Endometrium (tissue), 2 donors: ENCODE measurements around the gene CACNA2D3.
"Not testable (repeated sequence)": the region's sequence is repeated elsewhere in the genome, so short reads cannot be mapped to it uniquely, and the experiment has no call there.

Experiments used
- FAIRE-seq: peaks from 2 replicates; lab custom pipeline; 2012; peaks lifted over from hg19 to GRCh38; lab: Jason Lieb, UNC
- donor health status: control.
- donor health status: control.

Gene CACNA2D3

DNA sequence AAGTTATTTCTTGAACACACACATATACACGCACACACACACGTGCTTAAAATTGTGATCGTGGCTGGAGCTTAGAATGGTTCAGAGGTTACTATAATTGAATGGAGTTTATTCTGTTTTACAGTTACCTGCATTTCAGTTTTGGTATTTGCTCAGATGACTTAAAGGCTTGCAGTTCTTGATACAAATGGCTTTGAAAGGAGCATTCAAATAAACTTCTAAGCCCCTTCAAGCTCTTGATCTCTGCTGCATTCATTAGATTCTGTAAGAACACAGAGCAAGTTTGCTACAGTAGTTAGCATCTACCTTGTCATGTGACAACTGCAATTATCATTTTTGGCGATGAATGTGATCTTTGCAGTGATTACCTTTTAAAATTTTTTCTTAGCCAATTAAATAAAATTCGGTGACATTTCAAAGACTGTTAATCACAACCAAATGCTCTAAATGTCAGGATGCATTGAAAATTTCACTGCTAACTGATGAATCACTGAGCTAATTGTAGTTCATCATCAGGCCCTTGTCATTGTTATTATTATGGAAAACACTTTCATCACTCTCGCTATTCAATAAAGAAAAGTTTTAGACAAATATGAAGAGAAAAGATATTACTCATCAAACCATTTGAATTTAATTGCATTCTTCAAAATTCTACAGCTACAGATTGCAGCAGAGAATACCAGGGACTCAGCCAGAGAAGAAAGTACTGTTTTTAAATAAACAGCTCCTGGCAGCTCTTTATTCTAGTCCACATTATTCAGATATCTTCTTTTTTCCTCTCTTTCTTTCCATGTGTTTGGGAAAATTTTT, 509.4 kb downstream of the CACNA2D3 start:
- FAIRE-seq, result no peak

DNA sequence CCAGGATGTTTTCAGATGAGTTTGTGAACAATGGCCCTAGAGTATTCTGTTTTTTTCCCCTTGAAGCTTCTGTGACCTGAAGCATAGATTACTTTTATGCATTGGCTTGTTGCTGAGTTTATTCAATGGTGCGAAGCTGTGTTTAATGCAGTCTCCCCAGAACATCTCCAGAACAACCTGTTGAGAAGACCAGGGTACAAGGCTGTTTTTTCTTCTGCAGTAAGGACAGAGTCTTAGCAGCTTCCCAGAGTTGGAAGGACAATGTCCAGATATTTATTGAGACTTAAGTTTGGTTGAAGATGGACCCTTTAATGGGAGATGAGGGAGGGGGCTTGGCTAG, 509.9 kb downstream of the CACNA2D3 start:
- FAIRE-seq, result no peak

DNA sequence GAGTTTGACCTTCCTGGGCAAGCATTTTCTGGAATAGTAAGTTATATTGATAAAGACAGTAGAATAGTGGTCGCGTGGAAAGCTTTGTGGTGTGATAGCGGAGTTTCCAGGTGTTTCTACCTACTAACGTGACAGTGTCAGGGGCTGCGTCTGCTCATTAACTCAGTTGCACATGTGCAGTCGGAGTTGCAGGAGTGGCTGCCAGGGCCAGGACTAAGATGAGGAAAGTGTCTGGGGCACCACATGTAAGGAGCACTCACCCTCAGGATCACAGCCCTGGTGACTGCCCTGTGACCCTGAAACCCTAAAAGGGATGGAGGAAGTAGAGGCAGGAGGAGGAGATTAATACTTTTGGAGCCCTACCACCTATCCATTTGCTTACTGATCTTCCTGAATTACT, 510.5 kb downstream of the CACNA2D3 start:
- FAIRE-seq, result no peak

DNA sequence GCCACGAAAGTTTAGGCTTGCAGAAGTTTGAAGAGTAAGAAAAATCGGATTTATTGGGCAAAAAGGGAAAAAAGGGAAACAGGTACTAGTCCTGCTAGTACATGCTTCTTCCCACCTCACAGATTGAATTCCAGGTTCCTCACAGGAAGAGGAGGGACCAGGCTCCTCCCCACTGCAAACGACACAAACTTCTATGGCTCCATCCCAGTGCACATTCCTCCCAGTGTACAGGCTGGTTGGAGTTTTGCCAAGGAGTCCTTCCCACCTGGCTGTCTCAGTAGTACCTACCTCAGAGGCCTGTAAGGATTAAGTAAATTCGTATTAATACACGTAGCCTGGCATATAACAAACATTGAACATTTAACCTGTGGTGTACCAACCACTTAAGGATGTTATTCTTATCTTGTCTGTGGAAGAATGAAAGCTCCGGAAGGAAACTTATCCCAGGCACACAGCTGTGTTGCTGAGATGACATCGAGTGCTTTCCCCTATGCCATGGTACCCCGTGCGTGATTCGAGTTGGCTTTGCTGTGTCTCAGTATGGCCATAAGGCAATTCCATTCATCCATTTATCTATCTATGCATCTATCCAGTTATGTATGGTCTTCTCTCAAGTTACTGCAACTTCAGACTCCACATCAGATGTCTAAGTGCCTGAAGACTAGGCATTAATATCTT, 511.2 kb downstream of the CACNA2D3 start:
- no peak for FAIRE-seq

DNA sequence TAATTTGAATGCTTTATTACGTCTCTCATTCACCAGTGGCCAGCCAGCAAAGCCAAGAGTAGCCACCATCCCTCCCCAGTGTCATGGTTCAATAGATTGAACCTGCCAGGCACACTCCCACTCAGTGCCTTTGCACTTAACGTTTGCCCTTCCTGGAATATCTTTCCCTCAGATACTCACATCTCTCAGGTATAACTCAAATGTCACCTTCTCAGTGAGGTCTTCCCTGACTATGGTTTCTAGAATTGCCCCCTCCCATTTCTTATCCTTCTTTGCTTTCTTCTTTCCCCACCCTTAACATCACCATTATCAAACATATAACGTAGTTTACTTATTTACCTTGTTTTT, 511.7 kb downstream of the CACNA2D3 start:
- no peak for FAIRE-seq

DNA sequence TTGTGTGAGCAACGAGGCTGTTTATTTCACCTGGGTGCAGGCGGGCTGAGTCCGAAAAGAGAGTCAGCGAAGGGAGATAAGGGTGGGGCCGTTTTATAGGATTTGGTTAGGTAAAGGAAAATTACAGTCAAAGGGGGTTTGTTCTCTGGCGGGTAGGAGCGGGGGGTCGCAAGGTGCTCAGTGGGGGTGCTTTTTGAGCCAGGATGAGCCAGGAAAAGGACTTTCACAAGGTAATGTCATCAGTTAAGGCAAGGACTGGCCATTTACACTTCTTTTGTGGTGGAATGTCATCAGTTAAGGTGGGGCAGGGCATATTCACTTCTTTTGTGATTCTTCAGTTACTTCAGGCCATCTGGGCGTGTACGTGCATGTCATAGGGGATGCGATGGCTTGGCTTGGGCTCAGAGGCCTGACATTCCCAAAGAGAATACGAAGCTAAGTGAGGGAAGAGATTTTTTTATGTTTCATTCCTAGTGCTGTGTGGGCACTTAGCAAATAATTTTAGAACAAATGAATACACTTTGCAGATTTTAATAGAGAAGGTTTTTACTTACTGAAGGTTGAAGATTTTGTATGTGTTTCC, 517.5 kb downstream of the CACNA2D3 start:
- FAIRE-seq, result not testable (repeated sequence)

DNA sequence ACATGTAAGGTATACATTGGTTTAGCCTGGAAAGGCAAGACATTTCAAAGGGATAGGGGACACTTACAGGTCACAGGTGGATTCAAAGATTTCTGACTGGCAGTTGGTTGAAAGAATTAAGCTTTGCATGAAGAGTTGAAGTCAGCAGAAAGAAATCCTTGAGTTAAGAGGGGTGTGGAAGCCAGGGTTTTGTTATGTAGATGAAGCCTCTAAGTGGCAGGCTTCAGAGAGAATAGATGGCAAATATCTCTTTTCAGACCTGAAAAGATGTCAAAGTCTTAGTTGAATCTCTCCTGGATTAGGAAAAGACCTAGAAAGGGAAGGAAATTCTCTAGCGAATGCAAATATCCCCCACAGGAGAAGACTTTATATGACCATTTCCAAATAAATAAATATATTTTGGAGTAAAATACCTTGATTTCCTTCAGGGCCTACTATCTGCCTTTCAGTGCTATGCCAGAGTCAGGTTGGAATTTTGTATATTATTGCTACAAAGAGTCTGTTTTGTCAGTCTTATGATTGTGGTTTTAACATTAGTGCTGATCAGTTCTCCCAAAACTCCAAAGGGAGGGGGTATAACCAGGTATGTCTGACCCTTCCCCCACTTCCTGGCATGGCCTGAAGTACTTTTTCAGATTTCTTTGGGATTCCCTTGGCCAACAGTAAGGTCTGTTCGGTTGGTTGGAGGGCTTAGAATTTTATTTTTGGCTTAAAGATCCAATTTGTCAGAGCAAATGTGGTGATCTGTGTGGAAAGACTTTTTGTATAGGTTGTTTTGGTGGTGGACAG, 519.1 kb downstream of the CACNA2D3 start:
- no peak for FAIRE-seq

DNA sequence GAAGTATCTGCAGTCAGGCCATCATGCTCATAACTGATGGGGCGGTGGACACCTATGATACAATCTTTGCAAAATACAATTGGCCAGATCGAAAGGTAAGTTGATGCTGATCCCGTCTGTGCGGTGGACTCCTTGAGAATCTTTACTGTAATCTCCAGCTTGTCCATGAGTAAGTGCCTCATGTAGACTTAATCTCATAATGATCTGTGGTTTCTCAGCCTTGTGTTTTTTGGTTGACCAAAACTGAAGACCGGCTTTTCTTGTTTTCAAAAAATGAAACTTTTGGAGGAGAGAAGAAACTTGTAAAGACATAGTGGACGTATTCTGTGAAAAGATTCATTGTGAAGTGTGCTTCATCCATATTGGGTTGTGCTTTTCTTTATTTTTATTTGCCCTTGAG, 519.8 kb downstream of the CACNA2D3 start:
- FAIRE-seq, result no peak

DNA sequence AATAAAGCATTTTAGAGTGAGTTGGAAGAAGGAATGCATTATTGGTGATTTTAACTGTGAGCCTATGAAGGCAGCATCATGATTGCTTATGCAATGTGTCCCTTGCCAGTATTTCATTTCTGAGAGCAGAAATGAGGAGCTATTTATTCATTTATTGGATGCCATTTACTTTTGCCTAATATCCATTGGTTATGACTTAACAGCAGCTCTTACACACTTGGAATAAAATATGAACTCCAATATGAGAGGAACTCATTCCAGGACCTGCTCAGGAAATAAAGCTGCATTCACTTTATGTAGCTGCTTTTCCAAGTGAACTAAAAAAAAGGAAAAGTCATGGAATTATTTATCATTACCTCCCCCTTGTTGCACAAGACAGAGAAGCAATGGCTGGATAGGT, 525.4 kb downstream of the CACNA2D3 start:
- FAIRE-seq, result no peak

DNA sequence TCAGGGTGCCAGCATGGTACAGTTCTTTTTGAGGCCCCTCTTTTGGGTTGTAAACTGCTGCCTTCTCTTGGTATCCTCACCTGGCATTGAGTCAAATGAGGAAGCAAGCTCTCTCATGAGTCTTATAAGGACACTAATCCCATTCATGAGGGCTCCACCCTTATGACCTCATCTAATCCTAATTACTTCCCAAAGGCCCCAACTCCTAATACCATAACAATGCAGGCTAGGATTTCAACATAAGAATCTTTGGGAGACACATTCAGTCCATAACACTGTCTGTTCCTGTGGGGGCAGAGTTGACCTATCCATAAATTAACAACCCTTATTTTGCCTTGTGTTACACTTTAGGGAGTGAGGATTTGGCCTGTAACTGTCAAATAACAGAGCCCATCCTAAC, 527.2 kb downstream of the CACNA2D3 start:
- FAIRE-seq, result no peak

DNA sequence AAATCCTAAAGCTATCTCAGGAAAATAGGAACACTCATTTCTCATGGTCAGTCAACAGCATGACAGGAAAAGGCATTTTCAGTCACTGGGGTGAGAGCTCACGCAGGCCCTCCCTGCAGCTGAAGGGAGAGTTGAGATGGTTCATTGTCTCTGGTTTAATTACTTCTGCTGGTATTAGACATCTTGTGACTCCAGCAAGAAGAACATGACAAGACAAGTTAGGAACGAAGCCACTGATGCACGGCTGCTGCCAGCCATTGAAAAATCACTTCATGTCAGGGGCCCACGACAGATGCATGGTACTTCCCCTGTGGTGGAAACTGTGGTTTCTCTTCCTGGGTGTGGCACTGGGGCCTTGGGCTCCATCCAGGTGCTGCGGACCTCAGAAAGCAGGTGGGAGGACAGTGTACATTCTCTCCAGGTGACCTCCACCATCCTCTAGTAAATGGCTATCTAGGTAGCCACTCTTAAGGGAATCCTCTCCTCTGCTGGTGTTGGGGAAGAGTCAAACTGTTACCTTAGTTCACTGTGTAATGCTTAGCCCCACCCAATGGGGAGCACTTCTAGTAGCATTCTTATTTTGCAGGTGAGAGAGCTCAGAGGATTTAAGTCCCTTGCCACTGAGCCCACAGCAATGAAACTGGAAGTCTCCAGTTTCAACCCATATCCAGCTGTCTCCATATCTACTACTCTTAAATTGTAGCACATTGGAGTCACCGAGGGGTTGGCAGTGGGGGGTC, 531.3 kb downstream of the CACNA2D3 start:
- FAIRE-seq, result no peak

DNA sequence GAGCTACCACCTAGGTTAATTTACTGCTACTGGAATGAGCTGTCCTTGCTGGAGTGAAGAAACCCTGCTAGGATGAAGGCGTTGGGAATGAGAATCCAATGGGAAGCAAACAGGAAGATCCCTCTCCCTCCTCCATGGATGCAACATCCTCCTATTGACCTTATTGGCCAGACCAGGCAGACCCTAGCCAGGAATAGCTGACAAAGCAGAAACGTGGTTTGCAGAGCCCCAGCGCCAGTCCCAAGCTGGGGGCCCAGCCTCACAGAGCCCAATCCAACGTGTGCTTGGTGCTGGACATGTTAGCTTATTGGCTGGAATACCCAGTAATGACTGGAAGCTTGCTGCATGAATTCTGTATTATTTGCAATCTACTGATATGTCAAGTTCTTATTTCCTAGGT, 532.4 kb downstream of the CACNA2D3 start:
- no peak for FAIRE-seq

DNA sequence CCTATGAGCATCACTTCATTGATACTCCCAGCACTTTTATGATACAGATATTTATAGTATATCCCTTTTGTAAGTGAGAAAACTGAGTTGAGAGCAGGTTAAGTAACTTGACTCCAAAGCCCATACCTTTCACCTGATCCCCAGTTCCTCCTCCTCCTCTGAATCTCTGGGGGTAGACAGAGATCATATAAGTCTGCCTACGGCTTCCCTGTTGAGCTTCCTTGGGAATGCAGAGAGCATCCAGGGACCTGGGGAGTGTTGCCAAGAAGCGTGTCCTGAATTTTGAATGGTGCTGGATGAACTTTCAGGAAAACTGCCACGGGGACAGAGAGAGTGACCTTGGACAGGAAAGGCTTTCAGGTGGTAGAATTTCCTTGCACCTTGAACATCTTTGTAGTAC, 537.0 kb downstream of the CACNA2D3 start:
- no peak for FAIRE-seq

DNA sequence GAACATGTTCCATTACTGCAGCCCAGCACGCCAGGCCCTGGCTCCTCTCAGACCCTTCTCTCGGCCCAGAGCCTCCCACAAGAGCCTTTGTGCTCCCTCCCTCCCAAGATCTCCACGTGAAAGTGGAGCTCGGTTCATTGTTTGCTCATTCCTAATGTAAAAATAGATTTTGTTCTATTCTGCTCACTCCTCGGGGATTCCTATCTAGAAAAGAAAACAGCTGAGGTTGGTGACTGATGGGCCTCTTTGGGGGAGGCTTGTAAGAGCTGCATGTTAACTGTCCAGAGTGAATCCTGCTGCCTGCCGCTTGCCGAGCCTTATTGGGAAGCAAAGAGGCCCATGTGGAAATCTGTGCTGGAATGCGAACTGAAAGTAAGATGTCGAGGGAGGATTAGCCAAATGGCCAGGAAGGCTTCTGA, 538.4 kb downstream of the CACNA2D3 start:
- no peak for FAIRE-seq

DNA sequence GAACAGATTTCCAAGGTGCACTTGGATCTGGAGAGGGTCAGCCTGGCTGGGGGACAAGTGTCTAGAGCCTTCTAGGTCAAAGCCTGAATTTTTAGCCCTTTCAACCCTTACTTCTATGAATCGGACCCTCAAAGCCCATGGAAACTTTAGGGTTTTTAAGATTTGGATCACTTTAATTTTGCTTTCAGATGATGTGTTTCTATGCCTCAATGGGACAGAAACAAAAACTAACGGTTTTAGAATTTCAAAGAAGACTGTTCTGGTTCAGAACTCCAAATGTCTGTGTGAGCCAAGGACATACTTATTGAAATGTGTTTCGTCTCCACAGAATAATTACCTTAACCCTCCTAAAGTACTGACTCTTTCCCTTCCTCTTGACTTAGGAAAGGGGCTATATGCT, 538.8 kb downstream of the CACNA2D3 start:
- FAIRE-seq, result no peak

DNA sequence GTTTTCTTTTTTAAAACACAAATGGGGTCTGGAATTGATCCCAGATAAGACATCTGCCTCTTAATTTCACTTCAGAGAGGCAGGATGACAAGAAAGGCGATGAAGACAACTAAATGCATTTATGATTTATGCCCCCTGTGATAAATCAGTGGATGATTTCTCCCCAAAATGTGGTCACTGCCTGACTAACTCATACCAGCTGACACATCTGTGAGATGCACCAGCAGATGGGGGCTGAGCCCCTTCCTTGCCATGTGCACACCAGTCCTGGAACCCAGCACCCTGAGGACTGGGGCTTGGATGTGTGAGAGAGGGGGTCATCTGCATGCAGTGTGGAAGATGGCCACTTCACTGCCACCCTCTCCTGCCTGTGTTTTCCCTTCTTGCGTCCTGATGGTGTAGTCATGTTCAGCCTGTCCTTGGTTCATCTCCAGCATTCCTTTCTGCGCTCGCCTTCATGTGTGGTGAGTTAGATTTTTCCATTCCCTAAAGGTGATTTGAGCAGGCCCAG, 541.2 kb downstream of the CACNA2D3 start:
- no peak for FAIRE-seq

DNA sequence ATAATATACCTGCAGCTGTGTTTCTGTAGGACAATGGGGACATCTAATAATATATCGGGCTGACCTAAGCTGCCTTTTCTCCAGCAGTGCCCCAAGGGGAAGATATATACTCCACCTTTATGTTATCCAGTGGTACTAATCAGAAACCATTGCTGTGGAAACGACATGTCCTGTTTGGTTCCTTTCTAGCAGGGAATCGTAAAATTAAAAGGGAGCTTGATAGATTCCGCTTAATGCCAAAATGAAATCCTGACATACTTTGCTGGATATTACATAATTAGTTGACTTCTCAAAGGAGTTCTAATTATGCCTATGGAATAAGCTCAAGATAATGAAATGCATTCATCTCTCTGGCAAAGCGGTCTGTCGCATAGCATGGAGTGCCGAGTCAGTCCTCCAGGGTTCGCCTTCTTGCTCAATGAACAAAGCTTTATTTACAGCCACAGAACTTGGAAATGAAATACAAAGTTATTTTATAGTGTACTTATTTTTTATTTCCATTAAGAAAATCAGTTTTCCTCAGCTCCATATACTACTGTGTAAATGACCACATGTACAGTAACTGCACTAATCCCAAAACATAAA, 542.8 kb downstream of the CACNA2D3 start:
- no peak for FAIRE-seq

DNA sequence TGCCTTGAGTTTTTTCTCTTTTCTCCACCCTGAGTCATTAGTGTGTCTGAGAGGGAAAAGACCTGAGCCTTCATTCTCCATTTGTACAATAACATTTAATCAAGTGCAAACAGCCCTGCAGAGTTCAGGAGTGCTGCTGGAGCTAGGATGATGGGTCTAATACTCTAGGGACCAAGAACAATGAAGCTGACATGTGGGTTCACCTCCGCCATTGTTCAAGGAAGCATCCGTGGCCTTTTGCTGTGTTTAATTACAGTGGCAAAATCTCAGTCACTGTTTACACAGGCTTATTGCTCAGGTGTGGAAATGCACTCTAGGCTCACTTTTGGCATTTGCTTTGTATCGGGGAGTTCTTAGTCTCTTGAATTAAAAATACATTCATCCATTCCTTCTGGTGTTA, 545.9 kb downstream of the CACNA2D3 start:
- no peak for FAIRE-seq

DNA sequence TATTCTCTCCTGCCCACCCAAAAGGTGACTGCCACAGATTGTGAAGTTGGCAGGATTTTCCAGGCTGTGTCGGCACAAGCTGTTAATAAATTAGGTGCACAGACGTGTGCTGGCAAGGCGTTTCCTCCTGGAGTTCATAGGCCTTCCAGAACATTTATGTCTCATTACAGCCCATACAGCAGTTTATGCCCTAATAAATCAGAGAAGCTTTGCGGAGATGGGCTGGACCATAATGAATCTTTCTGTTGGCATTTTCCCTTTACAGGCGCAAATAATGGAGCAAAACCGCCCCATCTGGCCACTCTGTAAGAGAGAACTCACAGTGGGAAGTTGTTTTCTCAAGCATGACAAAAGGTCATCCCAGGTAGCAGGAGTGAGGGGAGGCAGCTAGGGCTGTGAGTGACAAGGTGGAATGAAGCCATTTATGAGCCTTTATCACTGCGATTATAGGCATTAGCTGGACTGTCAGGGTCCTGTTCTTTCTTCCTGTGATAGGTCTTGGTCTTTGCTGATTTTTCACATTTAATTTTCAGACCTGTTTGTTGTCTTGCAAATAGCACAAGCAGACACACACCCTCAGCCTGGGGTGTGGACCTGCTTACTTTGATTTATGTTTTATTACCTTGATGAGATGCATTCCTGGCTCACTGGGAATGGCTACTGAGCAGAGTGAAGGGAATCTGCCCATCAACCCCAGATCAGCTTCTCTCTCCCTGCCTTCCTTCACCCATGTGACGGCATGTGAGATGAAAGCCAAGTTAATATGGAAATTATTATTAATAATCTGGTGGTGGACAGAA, 548.0 kb downstream of the CACNA2D3 start:
- FAIRE-seq, result no peak

DNA sequence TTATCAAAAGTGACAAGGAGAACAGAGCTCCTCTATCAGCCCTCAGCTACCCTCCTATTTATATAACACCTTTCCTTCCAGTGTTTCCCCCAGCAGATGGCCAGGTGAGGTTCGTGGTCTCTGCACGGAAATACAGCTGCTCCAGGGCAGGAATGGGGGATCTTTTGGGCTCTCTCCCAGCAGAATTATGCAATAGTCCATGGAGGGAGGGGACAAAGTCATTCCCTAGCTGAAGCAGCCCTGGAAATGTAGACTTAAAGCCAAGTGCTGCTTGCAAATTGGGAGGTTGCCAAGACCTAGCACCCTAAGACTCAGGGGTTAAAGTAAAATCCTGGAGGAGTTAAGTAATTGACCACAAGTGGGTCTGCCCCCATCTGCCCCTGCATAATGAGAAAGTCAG, 549.2 kb downstream of the CACNA2D3 start:
- FAIRE-seq, result no peak

DNA sequence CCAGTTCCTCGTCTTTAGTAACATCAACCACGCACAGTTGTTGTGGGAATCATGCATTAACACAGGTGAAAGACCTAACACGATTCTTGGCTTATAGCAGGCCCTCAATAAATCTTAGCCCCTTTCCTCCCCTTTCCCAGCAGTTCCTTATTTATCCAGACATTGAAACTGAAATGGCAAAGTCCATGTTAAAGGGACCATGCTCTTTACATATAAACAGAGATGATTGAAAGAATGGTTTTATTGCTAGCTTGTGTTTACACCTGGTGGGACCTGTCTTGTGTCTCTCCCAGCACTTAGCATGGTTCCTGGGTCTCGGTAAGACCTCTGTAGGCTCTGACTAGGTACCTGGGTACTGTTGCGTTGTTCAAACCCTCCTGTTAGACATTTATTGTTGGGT, 553.7 kb downstream of the CACNA2D3 start:
- no peak for FAIRE-seq
